DMS 273 (cell line): ENCODE measurements around the gene TGFBR3.
A peak's percentile ranks its signal among the peaks of the same experiment; 100 is the strongest.

Experiments
- DNase-seq: peaks from one replicate; lab custom pipeline; 2025; ENCODE audit not compliant: unreplicated experiment; lab: John Stamatoyannopoulos, UW

The TGFBR3 gene

GRCh38 chr1:91764471-91765115 is 121.4 kb downstream of the TGFBR3 start:
- DNase-seq, result no peak

GRCh38 chr1:91763252-91763651 is 122.7 kb downstream of the TGFBR3 start:
- DNase-seq, result no peak

- DNase-seq, result no peak
Measured at GRCh38 chr1:91761295-91761721, 124.6 kb downstream of the TGFBR3 start.

GRCh38 chr1:91760512-91760911 is 125.4 kb downstream of the TGFBR3 start:
- DNase-seq, result no peak

GRCh38 chr1:91759076-91759475 is 126.9 kb downstream of the TGFBR3 start:
- DNase-seq, result no peak

GRCh38 chr1:91757763-91758460 is 128.0 kb downstream of the TGFBR3 start:
- DNase-seq, result no peak

GRCh38 chr1:91755702-91756287 is 130.2 kb downstream of the TGFBR3 start:
- DNase-seq, result no peak

- DNase-seq, result peak; percentile 45
Measured at GRCh38 chr1:91754816-91755580, 131.0 kb downstream of the TGFBR3 start.

- DNase-seq, result no peak
Measured at GRCh38 chr1:91754348-91754747, 131.6 kb downstream of the TGFBR3 start.

GRCh38 chr1:91753878-91754277 is 132.1 kb downstream of the TGFBR3 start:
- DNase-seq, result no peak

GRCh38 chr1:91752324-91752723 is 133.6 kb downstream of the TGFBR3 start:
- no peak for DNase-seq

- DNase-seq, result peak; percentile 22
Measured at GRCh38 chr1:91751275-91751674, 134.7 kb downstream of the TGFBR3 start.

- no peak for DNase-seq
Measured at GRCh38 chr1:91750398-91750996, 135.5 kb downstream of the TGFBR3 start.

GRCh38 chr1:91749788-91750231 is 136.1 kb downstream of the TGFBR3 start:
- no peak for DNase-seq

GRCh38 chr1:91747666-91748065 is 138.3 kb downstream of the TGFBR3 start:
- no peak for DNase-seq

GRCh38 chr1:91746728-91747338 is 139.1 kb downstream of the TGFBR3 start:
- DNase-seq, result peak; percentile 5

GRCh38 chr1:91745640-91746373 is 140.1 kb downstream of the TGFBR3 start:
- DNase-seq, result no peak

GRCh38 chr1:91744953-91745639 is 140.9 kb downstream of the TGFBR3 start:
- peak; percentile 38 for DNase-seq

- peak; percentile 14 for DNase-seq
Measured at GRCh38 chr1:91742848-91743292, 143.1 kb downstream of the TGFBR3 start.
